GM12875 (cell line): Measurements from ENCODE around the gene PRKAR1B.

Experiments used
- H3K4me3 ChIP-seq: one replicate; pipeline ENCODE4 v1.5.1; 2011; ENCODE audit warnings: low read depth, low read length, control low read depth
- TF ChIP-seq, protein P1 (sequence below): IDR thresholded peaks from 2 replicates; pipeline ENCODE4 v1.5.1; 2011; ENCODE audit warnings: low read depth, mild to moderate bottlenecking, control low read depth, inconsistent platforms, low read length, moderate library complexity, borderline replicate concordance; ENCODE audit not compliant: insufficient read depth

Gene PRKAR1B

DNA sequence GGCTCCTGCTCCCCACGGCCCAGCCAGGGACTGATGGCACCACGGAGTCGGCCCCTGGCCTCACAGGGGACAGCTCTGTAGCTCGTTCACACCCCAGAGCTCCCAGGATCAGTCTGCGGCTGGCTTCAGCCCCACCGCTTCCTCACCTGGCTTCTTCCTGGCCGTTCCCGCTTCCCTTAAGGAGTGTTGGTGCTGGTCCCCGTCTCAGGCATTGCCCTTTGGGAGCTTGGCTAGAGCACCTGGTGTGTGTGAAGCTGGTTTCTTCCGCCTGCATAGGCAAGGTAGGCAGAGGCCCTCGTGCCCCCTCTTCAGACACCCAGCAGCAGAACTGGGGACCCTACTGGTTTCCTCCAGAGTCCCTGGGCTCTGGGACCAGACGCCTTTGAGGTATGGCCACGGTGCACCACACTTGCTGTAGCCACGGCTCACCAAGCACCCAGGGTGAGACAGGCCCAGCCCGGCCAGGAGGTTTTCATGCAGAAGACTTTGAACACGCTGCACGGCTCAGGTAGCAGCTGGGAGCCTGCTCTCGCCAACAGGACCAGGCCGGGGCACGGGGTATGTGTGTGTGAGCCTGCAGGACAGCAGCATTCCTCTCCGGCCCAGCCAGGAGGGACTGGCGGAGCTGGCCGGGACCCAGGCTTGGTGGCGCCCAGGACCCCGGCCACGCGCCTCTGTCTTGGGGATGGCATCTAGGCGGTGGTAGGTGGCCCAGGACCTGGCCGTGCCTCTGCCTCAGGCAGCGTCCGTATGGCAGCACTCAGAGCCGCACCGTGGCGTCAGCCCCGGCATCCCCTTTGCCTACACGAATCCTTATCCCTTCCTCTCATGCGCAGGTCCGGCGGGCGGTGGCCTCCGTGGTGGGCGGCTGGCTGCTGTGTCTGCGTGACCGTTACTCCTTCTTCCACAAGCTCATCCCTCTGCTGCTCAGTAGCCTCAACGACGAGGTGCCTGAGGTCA, 13.2 kb upstream of the PRKAR1B start:
- TF ChIP-seq, protein P1, sequence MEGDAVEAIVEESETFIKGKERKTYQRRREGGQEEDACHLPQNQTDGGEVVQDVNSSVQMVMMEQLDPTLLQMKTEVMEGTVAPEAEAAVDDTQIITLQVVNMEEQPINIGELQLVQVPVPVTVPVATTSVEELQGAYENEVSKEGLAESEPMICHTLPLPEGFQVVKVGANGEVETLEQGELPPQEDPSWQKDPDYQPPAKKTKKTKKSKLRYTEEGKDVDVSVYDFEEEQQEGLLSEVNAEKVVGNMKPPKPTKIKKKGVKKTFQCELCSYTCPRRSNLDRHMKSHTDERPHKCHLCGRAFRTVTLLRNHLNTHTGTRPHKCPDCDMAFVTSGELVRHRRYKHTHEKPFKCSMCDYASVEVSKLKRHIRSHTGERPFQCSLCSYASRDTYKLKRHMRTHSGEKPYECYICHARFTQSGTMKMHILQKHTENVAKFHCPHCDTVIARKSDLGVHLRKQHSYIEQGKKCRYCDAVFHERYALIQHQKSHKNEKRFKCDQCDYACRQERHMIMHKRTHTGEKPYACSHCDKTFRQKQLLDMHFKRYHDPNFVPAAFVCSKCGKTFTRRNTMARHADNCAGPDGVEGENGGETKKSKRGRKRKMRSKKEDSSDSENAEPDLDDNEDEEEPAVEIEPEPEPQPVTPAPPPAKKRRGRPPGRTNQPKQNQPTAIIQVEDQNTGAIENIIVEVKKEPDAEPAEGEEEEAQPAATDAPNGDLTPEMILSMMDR, result no peak
- H3K4me3 ChIP-seq, result no peak overlapping the region

DNA sequence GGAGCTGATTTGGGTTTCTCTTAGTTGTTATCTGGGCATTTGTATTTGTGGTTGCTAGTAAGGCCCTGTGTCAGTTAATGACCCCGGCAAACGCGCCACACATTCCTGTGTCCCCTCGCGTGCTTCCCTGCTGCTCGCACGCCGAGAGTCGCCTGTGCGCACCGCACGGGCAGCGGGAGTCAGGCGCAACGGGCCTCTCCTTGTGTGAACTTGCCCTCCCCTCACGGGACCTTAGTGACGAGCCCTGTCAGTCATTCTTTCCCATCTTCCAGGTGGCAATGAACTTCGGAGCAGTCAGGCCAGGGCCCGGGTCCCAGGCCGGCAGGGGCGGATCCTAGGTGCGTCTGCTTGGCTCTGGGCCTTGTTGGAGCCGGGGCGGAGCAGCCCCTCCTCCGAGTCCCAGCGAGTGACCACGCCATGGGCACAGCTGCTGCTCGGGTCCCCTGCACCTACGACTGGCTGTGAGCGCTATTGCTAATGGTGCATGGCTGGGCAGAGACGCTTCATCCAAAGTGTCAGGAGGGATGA, 12.4 kb upstream of the PRKAR1B start:
- TF ChIP-seq, protein P1, result no peak
- H3K4me3 ChIP-seq, result no peak overlapping the region

DNA sequence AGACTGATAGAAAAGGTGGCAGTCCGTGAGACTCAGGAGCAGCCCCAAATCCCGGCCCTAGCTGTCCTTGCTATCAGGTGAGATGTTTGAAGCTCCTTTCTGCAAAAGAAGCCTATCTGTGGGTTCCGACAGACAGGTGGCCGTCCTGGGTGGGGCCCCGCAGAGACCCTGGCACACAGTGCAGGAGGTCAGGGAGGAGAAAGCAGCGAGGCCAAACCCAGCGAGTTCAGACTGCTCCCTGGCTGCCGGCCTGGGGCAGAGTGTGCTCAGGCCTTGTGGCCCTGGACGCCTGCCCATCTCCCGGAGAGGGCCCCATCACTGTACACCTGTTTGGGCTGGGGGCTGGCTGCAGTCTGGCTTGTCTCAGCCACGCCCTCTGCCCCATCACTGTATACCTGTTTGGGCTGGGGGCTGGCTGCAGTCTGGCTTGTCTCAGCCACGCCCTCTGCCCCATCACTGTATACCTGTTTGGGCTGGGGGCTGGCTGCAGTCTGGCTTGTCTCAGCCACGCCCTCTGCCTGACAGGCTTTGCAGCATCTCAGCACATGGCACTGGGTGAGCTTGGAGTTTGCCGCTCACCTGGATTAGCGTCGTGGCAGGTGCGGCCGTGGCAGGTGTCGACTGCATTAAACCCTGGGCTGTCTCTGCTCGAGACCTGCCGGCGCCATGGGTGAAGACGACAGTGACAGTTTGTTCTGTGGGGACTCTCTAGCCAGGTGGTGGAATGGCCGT, 11.8 kb upstream of the PRKAR1B start:
- no peak overlapping the region for H3K4me3 ChIP-seq
- TF ChIP-seq, protein P1, result no peak

DNA sequence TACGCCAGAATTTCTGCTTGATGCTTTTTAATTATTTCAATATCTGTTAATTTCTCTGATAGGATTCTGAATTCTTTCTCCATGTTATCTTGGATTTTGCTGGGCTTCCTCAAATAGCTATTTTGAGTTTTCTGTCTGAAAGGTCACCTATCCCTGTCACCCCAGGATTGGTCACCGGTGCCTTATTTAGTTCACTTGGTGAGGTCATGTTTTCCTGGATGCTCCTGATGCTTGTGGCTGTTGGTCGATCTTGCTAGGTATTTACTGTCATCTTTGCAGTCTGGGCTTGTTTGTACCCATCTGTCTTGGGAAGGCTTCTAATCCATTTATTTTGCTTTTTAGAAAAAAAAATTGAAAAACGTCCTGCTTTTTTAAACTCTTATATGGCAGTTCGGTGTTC, 11.2 kb upstream of the PRKAR1B start:
- TF ChIP-seq, protein P1, result no peak

DNA sequence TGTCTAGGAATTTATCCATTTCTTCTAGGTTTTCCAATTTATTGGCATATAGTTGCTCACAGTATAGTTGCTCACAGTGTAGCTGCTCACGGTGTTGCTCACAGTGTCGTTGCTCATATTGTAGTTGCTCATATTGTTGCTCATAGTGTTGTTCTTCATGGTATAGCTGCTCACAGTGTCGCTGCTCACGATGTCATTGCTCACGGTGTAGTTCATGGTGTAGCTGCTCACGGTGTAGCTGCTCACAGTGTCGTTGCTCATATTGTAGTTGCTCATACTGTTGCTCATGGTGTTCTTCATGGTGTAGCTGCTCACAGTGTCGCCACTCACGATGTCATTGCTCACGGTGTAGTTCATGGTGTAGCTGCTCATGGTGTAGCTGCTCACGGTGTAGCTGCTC, 7.7 kb upstream of the PRKAR1B start:
- TF ChIP-seq, protein P1, result no peak
- H3K4me3 ChIP-seq, result no peak overlapping the region

More for the DNA sequence above, 11.2 kb upstream of the PRKAR1B start:
- H3K4me3 ChIP-seq, result no peak overlapping the region

DNA sequence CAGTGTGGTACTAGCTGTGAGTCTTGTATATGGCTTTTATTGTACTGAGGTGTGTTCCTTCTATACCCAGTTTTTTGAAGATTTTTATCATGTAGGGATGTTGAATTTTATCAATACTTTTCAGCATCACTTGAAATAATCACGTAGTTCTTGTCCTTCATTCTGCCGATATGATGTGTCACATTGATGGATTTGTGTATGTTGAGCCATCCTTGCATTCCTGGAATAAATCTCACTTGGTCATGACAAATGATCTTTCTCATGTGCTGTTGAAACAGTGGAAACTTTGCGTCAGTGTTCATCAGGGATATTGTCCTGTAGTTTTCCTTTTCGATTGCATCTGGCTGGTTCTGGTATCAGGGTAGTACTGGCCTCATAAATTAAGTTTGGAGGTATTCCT, 7.1 kb upstream of the PRKAR1B start:
- no peak overlapping the region for H3K4me3 ChIP-seq
- TF ChIP-seq, protein P1, result no peak

DNA sequence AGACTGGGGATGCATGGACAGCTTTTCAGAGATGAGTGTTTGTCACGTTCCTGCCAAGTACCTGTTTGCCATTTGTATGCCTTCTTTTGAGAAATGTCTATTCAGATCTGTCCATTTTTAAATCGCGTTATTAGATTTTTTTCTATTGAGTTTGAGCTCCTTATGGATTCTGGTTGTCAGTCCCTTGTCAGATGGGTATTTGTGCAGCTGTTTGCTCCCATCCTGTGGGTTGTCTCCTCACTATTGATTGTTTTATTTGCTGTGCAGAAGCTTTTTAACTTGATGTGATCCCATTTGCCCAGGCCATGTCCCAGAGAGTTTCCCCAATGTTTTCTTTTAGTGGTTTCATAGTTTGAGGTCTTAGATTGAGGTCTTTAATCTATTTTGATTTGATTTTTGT, 5.5 kb upstream of the PRKAR1B start:
- no peak overlapping the region for H3K4me3 ChIP-seq
- TF ChIP-seq, protein P1, result no peak
